Stimulated activated CD8-positive, alpha-beta memory T cell treated with anti-CD3 and anti-CD28 coated beads, Interleukin-4, amount 100 ng/mL, for 48 hours (primary cell): ENCODE results near the gene TREH.
A peak's percentile ranks its signal among the peaks of the same experiment; 100 is the strongest.
"Not testable (repeated sequence)": the region's sequence is repeated elsewhere in the genome, so short reads cannot be mapped to it uniquely, and the experiment has no call there.

Source experiments
- DNase-seq: peaks from one replicate; pipeline ENCODE4 v3.0.0-alpha.2; 2020

Gene TREH, protein sequence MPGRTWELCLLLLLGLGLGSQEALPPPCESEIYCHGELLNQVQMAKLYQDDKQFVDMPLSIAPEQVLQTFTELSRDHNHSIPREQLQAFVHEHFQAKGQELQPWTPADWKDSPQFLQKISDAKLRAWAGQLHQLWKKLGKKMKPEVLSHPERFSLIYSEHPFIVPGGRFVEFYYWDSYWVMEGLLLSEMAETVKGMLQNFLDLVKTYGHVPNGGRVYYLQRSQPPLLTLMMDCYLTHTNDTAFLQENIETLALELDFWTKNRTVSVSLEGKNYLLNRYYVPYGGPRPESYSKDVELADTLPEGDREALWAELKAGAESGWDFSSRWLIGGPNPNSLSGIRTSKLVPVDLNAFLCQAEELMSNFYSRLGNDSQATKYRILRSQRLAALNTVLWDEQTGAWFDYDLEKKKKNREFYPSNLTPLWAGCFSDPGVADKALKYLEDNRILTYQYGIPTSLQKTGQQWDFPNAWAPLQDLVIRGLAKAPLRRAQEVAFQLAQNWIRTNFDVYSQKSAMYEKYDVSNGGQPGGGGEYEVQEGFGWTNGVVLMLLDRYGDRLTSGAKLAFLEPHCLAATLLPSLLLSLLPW

DNA sequence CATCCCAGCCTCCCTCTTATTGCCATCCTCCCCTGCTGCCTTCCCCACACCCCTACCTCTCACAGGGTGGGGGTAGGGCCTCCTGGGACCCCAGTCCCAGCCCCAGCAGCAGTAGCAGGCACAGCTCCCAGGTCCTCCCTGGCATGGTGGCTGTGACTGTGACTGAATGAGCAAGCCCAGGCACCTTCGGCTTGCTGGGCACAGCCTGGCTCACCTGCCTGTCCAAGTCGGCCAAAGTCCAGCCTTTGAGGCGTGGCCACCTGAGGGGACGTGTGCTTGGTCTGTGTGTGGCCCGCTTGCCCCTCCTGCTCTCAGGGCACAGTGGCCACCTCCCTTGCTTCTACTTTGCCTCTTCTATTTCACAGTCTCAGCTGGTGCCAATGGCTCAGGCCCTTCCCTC is at the start of gene TREH:
TSS of gene TREH (minus strand) at position 168 of the 400 bp plus-strand sequence. CDS start at position 145, 23 bp downstream.
- no peak for DNase-seq

DNA sequence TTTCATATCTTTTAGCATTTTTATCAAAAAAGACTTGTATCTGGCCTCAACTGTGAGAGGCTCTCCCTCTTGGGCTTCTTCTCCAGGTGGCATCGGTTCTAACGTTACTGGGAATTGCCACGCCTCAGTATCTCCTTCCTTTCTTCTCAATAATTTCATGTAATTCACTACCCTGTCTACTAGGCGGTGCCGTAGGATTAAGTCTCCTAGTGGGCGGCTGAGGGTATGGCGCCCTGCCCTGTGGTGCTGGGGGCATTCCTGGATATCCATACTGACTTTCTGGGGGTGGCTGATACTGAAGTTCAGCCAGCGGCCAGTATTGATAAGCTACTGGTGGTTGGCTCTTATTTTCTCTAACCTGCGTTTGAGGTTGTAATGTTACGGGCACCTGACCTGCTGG is 48.7 kb upstream of the TREH start:
- DNase-seq, result not testable (repeated sequence)

DNA sequence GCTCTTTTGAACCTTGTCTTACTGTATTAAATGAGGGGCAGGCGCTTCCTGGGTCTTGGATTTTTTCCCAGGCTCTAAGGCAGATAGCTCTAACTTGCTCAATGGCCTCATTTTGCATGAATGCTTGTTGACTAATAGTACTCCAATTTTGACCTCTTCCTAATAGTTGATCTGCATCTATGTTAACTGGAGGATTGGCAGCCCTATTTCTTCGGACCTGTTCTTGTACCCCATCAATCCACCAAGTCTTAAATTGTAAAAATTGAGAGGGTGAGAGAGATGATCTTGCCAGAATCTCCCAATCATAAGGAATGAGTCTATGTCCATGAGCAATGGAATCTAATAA is 48.2 kb upstream of the TREH start:
- not testable (repeated sequence) for DNase-seq

DNA sequence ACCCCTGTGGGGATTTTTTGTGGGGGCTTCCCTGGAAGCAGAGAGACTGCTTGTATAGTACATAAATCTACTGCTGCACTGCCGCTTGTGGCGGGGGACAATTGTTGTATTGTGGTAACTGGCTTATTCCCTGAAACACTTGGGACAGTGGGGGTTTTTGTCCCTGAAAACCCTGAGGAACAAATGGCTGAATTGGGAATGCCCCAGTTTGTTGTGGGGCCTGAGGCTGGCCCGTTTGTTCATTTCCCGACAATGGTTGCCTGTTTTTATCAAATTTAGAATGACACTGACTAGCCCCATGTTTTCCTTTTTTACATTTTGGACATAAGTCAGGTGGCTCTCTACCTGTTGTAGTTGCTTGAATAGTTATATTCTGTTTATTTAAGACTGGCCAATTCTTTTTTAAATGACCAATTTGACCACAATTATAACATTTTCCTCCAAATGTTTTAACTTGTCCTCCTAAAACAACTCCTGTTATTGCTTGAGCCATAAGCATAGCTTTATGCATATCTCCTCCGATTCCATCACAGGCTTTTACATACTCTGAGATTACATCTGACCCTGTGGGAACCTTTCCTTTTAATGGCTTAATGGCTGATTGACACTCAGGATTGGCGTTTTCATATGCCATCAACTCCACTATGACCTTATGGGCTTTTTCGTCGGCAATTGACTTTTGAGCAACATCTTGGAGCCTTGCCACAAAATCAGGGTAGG is 47.7 kb upstream of the TREH start:
- DNase-seq, result not testable (repeated sequence)

DNA sequence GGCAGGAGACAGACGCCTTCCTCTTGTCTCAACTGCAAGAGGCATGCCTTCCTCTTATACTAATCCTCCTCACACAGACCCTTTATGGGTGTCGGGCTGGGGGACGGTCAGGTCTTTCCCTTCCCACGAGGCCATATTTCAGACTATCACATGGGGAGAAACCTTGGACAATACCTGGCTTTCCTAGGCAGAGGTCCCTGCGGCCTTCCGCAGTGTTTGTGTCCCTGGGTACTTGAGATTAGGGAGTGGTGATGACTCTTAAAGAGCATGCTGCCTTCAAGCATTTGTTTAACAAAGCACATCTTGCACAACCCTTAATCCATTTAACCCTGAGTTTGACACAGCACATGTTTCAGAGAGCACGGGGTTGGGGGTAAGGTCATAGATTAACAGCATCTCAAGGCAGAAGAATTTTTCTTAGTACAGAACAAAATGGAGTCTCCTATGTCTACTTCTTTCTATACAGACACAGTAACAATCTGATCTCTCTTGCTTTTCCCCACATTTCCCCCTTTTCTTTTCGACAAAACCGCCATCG is 42.1 kb upstream of the TREH start:
- DNase-seq, result not testable (repeated sequence)

DNA sequence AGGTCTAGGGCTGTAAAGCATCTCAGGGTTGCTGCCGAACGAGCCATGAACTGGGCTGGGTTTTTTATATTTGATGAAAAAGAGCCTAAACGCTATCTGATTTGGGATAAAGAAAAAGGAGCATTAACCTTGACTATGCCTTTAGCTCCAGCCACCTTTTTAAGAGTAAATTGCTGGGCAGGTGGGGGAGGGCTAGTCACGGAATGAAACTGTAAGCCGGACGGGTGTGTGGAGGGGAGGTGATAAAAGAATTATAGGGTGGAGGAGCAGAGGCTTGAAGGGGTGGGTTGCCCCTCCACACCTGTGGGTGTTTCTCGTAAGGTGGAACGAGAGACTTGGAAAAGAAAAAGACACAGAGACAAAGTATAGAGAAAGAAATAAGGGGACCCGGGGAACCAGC is 41.3 kb upstream of the TREH start:
- not testable (repeated sequence) for DNase-seq

DNA sequence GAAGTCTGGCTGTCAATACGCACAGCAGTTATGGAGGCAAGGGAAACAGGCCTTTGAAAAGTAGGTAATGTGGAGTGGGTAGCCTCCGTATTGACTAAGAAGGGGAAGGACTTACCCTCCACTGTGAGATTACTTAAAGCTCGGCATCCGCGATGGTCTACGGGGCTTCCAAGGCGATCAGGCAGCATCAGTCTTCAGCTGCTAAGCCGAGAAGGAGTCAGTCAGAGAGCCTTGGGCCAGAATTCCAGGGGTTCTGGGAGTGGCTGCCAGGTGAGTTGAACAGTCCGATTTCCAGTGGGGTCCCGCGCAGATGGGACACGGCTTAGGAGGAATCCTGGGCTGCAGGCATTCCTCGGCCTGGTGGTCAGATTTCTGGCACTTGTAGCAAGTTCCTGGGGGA is 40.6 kb upstream of the TREH start:
- not testable (repeated sequence) for DNase-seq

DNA sequence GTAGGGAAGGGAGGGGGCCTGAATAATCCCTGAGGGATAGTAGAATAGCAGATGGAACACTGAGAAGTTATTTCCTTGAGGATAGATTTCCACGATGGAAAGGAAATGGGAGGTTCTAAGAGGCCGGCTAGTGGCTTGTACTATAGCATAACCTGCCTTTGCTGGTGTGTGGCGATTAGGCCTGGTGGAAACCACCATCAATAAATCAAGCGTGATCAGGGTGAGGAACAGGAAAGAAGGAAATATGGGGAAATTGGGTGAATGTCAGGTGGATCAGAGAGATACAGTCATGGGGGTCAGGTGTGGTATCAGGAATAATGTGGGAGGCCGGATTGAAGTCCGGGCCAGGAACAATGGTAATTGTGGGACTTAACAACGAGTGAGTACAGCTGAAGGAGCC is 39.1 kb upstream of the TREH start:
- not testable (repeated sequence) for DNase-seq

DNA sequence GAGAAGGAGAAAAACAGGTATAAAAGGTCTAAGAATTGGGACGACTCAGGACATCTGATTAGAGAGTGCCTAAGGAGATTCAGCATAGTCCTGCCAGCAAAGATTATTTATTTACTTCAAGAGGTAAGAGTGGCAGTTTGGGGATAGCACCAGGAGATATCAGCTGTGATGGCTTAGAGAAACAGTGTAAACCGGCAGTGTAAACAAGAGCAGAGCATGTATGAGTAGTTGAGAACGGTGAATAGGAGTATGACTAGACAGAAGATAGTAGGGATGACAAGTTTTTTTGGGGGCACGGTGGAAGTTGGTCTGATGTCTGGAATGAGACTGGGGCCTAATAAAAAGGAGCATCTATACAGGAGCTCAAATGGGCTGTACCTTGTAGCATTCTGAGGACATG is 38.3 kb upstream of the TREH start:
- not testable (repeated sequence) for DNase-seq

DNA sequence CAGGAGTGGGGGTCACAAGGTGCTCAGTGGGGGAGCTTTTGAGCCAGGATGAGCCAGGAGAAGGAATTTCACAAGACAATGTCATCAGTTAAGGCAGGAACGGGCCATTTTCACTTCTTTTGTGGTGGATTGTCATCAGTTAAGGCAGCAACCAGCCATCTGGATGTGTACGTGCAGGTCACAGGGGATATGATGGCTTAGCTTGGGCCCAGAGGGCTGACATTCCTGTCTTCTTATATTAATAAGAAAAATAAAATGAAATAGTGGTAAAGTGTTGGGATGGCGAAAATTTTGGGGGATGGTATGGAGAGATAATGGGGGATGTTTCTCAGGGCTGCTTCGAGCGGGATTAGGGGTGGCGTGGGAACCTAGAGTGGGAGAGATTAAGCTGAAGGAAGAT is 37.8 kb upstream of the TREH start:
- not testable (repeated sequence) for DNase-seq

DNA sequence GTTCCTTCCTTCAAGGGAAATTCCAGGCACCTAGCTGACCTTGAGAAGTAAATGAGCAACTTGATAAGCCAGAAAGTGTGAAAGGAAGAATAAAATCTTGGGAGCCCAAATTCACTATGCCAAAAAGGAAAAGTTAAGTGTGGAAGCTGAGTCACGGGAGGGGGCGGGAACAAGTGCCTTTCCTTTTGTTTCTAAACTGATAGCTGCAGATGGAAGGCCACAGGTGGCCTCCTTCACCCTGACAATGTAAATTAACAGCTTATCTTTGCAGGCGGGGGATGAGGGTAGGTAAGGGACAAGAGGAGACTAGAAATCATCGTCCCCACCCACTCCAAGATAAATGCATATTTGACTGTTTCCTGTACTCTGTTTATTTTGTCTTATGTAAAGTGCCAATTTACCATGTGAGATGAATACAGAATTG is 36.4 kb upstream of the TREH start:
- DNase-seq, result no peak

DNA sequence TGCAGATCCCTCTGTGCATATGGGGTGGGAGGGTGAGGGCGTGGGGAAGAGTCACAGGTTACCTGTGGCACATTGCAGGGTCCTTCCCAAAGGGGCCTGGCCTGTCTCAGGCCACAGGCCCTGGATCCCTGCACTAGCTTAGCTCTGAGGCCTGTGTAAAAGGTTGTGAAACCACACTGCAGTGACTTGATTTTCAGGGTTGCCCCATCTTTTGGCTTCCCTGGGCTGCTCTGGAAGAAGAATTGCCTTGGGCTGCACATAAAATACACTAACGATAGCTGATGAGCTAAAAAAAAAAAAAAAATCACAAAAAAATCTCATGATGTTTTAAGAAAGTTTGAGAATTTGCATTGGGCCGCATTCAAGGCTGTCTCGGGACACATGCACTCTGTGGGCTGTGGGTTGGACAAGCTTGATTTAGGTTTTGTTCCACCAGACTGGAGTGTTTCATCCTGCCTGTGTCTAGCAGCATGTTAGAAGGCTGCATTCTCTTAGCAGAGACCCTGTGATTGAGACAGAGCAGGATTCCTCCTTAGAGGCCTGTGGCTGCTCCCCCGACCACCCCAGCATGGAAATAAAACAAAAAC is 35.9 kb upstream of the TREH start:
- no peak for DNase-seq

DNA sequence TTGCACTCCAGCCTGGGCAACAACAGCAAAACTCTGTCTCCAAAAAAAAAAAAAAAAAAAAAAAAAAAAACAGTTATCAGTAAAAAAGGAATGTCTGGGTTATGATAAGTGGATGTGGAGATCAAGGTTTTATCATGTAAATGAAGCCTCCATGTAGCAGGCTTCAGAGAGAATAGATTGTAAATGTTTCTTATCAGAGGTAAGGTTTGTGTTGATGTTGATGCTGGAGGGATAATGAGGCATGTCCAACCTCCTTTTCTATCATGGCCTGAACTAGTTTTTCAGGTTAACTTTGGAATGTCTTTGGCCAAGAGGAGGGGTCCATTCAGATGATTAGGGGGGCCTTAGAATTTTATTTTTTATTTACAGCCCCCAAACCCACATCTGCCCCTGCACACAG is 35.4 kb upstream of the TREH start:
- DNase-seq, result no peak

DNA sequence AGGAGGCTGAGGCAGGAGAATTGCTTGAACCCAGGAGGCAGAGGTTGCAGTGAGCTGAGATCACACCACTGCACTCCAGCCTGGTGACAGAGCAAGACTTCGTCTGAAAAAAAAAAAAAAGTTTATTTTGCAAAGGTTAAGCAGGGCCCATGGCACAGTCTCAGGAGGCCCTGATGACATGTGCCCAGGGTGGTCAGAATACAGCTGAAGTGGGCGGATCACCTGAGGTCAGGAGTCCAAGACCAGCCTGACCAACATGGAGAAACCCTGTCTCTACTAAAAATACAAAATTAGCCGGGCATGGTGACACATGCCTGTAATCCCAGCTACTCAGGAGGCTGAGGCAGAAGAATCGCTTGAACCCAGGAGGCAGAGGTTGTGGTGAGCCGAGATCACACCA is 35.0 kb upstream of the TREH start:
- not testable (repeated sequence) for DNase-seq

DNA sequence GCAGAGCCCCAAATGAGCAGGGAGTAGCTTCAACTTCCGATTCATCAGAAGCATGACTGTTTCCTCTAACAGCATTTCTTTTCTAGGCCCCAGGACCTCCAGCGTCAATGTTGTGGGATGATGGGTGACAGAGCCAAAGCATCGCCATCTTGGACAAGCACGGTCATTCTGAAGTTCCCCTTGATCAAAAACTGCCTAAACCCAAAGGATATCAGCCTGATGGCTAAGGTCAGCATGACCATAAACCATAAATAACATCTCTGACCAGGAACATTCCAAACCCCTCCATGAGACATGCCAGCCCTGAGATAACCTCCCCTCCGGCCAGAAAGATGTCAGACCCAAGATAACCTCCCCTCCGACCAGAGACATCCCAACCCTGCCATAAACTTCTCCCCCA is 28.8 kb upstream of the TREH start:
- no peak for DNase-seq

DNA sequence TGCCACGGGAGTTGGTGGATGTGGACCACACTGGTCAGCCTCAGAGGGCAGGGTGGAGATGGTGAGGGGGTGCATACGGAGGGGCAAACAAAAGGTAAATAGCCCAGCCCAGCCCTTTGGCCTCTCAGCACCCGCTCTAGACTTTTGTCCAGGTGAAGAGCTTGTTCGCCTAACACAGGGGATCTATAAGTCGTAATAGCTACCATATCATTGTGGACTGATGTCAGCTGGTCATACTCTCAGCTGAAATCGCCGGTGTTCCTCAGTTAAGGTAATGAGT is 27.0 kb upstream of the TREH start:
- no peak for DNase-seq

DNA sequence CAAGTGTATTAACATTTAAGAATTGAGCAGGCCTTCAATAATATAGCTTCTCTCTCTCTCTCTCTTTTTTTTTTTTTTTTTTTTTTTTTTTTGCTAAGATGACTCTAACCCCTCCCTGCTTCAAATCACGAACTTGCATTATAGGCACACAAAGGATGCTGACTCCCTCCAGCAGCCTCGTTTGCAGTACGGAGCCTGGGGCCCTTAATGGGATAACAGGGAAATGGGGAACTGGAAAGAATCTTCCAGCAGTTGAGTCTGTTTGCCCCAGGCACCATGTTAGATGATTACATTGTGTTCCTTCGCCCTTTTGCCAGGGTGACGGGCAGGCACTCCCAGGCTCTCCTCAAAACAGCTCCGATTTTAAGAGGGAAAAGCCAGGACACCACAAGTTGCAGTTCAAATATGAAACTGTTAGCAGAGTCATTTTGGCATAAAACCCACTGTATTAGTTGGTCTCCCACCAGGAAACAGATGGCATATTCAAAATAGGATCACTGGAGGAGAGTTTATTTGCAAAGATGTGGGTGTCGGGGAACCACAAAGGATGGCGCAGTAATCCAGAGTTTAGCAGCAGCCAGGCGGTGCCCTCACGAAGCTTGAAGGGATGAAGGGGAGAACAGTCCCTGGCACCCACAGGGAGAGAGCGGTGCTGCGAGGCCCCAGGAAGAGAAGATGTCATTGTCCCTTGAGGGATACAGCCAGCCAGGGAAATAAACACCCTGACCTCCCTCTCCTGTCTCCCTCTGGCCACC is 26.5 kb upstream of the TREH start:
- DNase-seq, result no peak

DNA sequence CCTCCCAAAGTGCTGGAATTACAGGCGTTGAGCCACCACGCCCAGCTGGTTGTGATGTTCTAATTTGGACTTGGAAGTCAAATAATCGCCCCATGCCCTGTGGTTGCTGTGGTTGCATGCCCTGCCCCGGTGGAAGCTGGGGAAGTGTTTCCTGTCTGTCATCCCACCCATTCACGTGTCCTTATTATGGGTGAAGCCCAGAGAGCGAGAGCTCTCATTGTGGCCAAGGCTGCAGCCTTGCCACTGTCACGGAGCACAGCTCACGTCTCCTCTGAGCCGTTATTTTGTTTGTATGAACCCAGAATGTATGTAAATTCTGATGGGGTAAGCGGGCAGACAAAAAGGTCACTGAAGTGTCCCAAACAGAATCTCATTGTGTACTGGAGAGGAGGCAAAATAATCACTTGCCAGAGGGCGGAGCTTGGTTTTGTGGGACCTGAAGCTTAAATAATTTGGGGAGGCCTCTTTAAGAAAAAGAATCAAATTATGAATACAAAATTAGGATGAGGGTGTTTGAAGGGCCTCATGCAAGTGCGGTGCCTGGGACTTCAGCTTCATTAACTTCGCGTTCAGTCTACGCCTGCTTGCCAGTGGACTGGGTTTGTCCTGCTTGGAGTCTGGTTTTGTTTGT is 25.8 kb upstream of the TREH start:
- DNase-seq, result peak; percentile 50

DNA sequence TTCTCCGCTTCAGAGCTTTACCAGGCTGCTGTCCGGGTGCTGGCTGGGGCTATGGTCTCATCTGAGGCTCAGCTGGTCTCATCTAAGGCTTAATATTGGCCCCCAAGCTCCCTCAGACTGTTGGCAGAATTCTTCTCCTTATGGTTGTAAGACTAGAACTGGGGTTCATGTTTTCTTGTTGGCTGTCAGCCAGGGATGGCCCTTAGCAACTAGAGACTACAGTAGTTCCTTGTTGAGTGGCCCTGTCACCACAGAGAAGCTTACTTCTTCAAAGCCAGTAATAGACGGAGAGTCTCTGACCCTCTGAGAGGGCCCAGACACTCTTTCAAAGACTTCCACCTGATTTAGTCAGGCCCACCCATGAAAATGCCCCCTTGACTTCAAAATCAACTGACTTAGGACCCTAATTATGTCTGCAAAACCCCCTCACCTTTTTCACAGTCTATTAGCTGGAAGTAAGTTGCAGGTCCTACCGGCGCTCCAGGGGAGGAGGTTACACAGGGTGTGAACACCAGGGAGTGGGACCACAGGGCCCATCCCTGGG is 24.2 kb upstream of the TREH start:
- no peak for DNase-seq

DNA sequence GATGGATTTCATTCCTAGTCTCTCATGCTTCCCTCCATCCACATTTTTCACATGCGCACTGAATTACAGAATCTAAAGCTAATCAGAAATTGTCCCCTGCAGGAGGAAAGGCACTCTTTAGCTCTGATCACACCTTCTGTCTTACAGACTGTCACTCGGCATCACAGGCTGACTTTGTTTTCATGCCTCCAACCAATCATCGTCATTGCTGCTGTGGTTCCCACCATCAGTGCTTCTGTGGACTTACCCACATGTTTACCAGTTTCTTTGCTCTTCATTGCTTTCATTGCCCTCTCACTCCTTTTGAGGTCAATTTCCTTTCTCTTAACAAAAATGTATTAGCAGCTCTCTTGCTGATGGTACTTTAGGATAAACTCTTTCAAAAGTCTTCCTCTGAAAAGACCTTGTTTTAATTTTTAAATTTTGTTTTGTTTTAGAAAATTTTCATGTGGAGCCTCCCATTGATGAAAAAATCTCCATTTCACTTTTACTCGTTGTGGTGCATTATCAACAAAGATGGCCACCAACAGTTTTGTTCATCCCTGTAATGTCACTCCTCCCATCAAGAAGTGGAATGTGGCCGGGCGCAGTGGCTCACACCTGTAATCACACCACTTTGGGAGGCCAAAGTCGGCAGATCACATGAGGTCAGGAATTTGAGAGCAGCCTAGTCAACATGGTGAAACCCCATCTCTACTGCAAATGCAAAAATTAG is 20.2 kb upstream of the TREH start:
- DNase-seq, result peak; percentile 48

DNA sequence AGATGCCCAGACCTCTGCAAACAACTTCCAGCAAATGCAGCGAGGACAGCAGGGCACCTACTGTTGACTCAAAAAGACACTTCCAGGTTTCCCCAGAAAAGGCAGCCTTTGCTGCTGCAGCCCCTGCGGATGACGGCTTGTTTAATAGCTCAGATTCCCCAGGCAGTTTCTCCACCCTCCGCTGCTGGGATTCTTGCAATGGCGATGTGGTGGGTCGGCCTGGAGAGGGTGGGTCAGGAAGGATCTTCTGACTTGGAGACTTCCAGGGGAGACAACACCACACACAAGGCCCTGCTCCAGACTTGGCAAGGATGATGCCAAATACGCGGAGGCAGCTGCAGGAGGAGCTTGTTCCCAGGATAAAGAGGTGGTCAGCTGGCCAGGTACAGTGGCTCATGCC is 17.9 kb upstream of the TREH start:
- DNase-seq, result no peak
